ENCODE measurements around the gene VKORC1.

- TF ChIP-seq CTCF (IDR thresholded peaks at IDR 0.05 in 4 of 5, conservative IDR thresholded peaks at IDR 0.05 in 1 of 5) (no peak), POLR2A (IDR thresholded peaks at IDR 0.05) (no peak)
These were observed 15.2 kb downstream of the VKORC1 start for GRCh38 chr16:31079342-31079944.
